ENCODE measurements around the gene LARGE1.

DNA sequence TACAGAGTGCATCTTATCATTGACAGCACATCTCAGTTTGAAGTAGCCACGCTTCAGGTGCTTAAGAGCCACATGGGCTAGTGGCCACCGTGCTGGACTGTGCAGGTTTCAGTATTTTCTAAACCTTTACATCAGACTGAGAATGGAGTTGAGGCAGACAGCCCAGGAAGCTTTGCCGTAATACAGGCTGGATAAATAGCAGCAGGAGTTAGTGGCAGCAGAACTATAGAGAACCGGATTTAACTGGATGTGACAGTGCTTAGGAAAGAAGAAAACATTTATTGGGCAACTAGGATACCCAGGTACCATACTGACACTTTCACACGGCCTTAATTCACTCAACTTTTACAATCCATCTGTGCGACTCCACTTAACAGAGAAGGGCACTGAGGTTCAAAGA, 145.5 kb downstream of the LARGE1 start:
- TF ChIP-seq, protein P1, sequence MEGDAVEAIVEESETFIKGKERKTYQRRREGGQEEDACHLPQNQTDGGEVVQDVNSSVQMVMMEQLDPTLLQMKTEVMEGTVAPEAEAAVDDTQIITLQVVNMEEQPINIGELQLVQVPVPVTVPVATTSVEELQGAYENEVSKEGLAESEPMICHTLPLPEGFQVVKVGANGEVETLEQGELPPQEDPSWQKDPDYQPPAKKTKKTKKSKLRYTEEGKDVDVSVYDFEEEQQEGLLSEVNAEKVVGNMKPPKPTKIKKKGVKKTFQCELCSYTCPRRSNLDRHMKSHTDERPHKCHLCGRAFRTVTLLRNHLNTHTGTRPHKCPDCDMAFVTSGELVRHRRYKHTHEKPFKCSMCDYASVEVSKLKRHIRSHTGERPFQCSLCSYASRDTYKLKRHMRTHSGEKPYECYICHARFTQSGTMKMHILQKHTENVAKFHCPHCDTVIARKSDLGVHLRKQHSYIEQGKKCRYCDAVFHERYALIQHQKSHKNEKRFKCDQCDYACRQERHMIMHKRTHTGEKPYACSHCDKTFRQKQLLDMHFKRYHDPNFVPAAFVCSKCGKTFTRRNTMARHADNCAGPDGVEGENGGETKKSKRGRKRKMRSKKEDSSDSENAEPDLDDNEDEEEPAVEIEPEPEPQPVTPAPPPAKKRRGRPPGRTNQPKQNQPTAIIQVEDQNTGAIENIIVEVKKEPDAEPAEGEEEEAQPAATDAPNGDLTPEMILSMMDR (IDR thresholded peaks at IDR 0.05 in 8 of 11, conservative IDR thresholded peaks at IDR 0.05 in 3 of 11), result no peak
- no peak for TF ChIP-seq POLR2A (IDR thresholded peaks at IDR 0.05)
